Adrenal gland (tissue), 5 donors: ENCODE data around the gene GJB5.

Experiments used
- POLR2A ChIP-seq, 2 donors: fragments of 450-650 bp; IDR thresholded peaks; one replicate each; pipeline ENCODE4 v1.6.1; 2017; ENCODE audit warnings: antibody characterized with exemption in 2 of 2, mild to moderate bottlenecking in 2 of 2, moderate library complexity in 1 of 2
- TF ChIP-seq, protein P1 (sequence below), 6 experiments: fragments of 450-650 bp in 4 of 6; fragments of 200-600 bp in 2 of 6; sonication (generic) in 1 of 6; IDR thresholded peaks; 1 replicate in 5 of 6; 2 replicates in 1 of 6; pipeline versions ENCODE4 v1.5.1 to v1.8.0; 2016 to 2021; ENCODE audit warnings: antibody characterized with exemption in 6 of 6, mild to moderate bottlenecking in 2 of 6, moderate library complexity in 1 of 6
- donor health status: DM: no; HTN: no; CAD: no.

DNA sequence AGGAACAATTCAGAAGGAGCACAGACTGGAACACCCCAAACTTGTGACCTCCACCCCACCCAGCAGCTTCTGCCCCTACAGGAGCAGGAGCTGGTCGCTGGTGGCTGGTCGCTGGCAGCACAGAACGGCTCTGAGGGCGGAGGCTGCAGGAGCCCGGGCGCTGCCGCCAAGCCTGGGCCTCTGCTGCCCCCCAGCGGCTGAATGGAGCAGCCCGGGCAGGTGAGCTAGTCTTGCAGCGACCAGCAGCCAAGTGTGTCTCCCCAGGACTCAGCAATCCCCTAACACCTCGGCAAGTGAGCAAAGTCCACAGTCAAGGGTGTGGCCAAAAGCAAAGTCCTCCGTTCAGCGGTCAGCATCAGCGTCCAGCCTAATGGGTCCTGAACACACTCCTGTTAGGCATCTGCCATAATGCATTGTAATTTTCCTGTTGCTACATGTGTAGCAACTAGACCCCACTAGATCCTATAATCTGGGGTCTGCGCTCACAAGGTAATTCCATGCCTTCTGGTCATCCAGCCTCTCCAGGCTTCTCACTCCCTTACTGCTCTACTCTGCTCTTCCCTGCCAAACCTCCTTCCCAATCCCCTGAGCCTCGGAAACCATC is 12.1 kb upstream of the GJB5 start:
- TF ChIP-seq, protein P1, sequence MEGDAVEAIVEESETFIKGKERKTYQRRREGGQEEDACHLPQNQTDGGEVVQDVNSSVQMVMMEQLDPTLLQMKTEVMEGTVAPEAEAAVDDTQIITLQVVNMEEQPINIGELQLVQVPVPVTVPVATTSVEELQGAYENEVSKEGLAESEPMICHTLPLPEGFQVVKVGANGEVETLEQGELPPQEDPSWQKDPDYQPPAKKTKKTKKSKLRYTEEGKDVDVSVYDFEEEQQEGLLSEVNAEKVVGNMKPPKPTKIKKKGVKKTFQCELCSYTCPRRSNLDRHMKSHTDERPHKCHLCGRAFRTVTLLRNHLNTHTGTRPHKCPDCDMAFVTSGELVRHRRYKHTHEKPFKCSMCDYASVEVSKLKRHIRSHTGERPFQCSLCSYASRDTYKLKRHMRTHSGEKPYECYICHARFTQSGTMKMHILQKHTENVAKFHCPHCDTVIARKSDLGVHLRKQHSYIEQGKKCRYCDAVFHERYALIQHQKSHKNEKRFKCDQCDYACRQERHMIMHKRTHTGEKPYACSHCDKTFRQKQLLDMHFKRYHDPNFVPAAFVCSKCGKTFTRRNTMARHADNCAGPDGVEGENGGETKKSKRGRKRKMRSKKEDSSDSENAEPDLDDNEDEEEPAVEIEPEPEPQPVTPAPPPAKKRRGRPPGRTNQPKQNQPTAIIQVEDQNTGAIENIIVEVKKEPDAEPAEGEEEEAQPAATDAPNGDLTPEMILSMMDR (IDR thresholded peaks at IDR 0.05), result peak; percentile 69 to 97 (median 88)
- TF ChIP-seq POLR2A (IDR thresholded peaks at IDR 0.05), result no peak
